Astrocyte of the spinal cord (primary cell): ENCODE data around the gene CACNA1D.

Source experiments
- DNase-seq: peaks from one replicate; pipeline ENCODE4 v3.0.0; 2011; ENCODE audit warnings: low read depth, low spot score
- H3K4me3 ChIP-seq: 2 replicates; pipeline ENCODE4 v1.5.1; 2011; ENCODE audit warnings: low read depth, mild to moderate bottlenecking, low read length, moderate library complexity
- CTCF ChIP-seq: IDR thresholded peaks from 2 replicates; pipeline ENCODE4 v1.5.1; 2012; ENCODE audit warnings: low read depth, mild to moderate bottlenecking, low read length, inconsistent platforms
- in situ Hi-C: cut with HindIII; loops from 2 replicates; pipeline ENCODE4 v1.10.0; 2017; ENCODE audit warnings: low sequenced_read_pairs

Gene CACNA1D

GRCh38 chr3:53675942-53676341 lies 181.5 kb downstream of the CACNA1D start:
- H3K4me3 ChIP-seq = no peak overlapping the region
- DNase-seq = no peak
- in situ Hi-C loops = no loop called here
- TF ChIP-seq CTCF = no peak

GRCh38 chr3:53677413-53677812 lies 183.0 kb downstream of the CACNA1D start:
- TF ChIP-seq CTCF = no peak
- H3K4me3 ChIP-seq = no peak overlapping the region
- in situ Hi-C loops = no loop called here
- DNase-seq = no peak

GRCh38 chr3:53680028-53680427 lies 185.6 kb downstream of the CACNA1D start:
- H3K4me3 ChIP-seq = no peak overlapping the region
- in situ Hi-C loops = no loop called here
- DNase-seq = peak; percentile 1
- no peak for TF ChIP-seq CTCF

- in situ Hi-C loops = no loop called here
- no peak for DNase-seq
- H3K4me3 ChIP-seq = no peak overlapping the region
- no peak for TF ChIP-seq CTCF
These were observed 188.4 kb downstream of the CACNA1D start for GRCh38 chr3:53682807-53683206.

- in situ Hi-C loops = no loop called here
- H3K4me3 ChIP-seq = no peak overlapping the region
- DNase-seq = no peak
- TF ChIP-seq CTCF = no peak
These were observed 193.7 kb downstream of the CACNA1D start for GRCh38 chr3:53688066-53688465.

- no peak for DNase-seq
- no peak for TF ChIP-seq CTCF
- in situ Hi-C loops = no loop called here
- H3K4me3 ChIP-seq = no peak overlapping the region
These were observed 194.6 kb downstream of the CACNA1D start for GRCh38 chr3:53688989-53689388.

- H3K4me3 ChIP-seq = no peak overlapping the region
- no peak for DNase-seq
- in situ Hi-C loops = no loop called here
- no peak for TF ChIP-seq CTCF
These were observed 195.3 kb downstream of the CACNA1D start for GRCh38 chr3:53689681-53690080.
